Psoas muscle (tissue), 8 donors: ENCODE data around the gene APOBEC3B. TPM values are rescaled to one million over a fixed set of nuclear protein-coding genes. Genes with fewer than 3 reads are reported as not detected.
A peak's percentile ranks its signal among the peaks of the same experiment; 100 is the strongest.
"Not testable (repeated sequence)": the region's sequence is repeated elsewhere in the genome, so short reads cannot be mapped to it uniquely, and the experiment has no call there.

Experiments
- ATAC-seq, 4 donors: fragments of 200-7000 bp; cut with Tn5 transposase; one replicate each; pipeline ENCODE4 v1.9.1; 2020; ENCODE audit warnings: moderate library complexity in 3 of 4, mild to moderate bottlenecking in 2 of 4
- DNase-seq, 2 donors: peaks; one replicate each; pipeline ENCODE4 v3.0.0-alpha.2; 2020
- H3K27ac ChIP-seq: fragments of 200-600 bp; one replicate; pipeline ENCODE4 v1.8.0; 2022
- H3K27me3 ChIP-seq, 3 donors: fragments of 200-600 bp in 1 of 3; one replicate each; pipeline versions ENCODE4 v1.6.1 to v1.8.0; 2013 to 2022; ENCODE audit warnings: low read length in 2 of 3, mild to moderate bottlenecking in 2 of 3, moderate library complexity in 1 of 3; ENCODE audit not compliant: insufficient read depth in 3 of 3
- H3K36me3 ChIP-seq, 2 donors: fragments of 200-600 bp in 1 of 2; one replicate each; pipeline versions ENCODE4 v1.6.1 to v1.8.0; 2013 to 2022; ENCODE audit warnings: low read depth in 1 of 2, mild to moderate bottlenecking in 1 of 2, moderate library complexity in 1 of 2; ENCODE audit not compliant: insufficient read depth in 1 of 2
- H3K4me1 ChIP-seq: fragments of 200-600 bp; one replicate; pipeline ENCODE4 v1.8.0; 2022
- H3K4me3 ChIP-seq: fragments of 200-600 bp; one replicate; pipeline ENCODE4 v1.8.0; 2022; ENCODE audit warnings: mild to moderate bottlenecking
- H3K9me3 ChIP-seq: fragments of 200-600 bp; one replicate; pipeline ENCODE4 v1.8.0; 2022
- WGBS, 3 donors: extraction: QIAGEN DNeasy Blood & Tissue Kit; methylation state at CpG; one replicate each; pipeline versions ENCODE4 v1.1.6 to v1.1.7; 2013; 5-methylcytosine and 5-hydroxymethylcytosine counted together
- intact Hi-C, 2 donors: fragments of 100-400 bp; cut with DNase I; formaldehyde crosslinking; loops; one replicate each; pipeline versions ENCODE4 v1.11.0 to v1.14.2; 2022
- polyA plus RNA-seq, 3 donors: library from polyadenylated mRNA; stranded (reverse); fragments of 200-250 nt; gene quantifications; one replicate each; pipeline ENCODE4 v1.2.3, GENCODE V29; 2013
- total RNA-seq, 4 donors: library from RNA; stranded (reverse); fragmentation: NEBNext Ultra II Directional in 2 of 4; extraction: Animal tissue kit (Norgen Biotek cat#: 25700) in 2 of 4; gene quantifications; one replicate each; pipeline versions ENCODE4 v1.2.1 to v1.2.4, GENCODE V29; 2021 to 2023
- TF ChIP-seq, protein P1 (sequence below): fragments of 200-600 bp; IDR thresholded peaks from one replicate; pipeline ENCODE4 v1.8.0; 2022; ENCODE audit warnings: antibody characterized with exemption
- donor health status: healthy with polysubstance abuse.
- donor health status: DM: no; HTN: no; CAD: no; lungs with moderate emphysema.
- donor health status: Bipolar disorder and iron deficiency.
- donor health status: healthy.
- donor health status: DM: yes; HTN: yes; CAD: no.
- donor health status: DM: no; HTN: no; CAD: no.
- donor health status: DM: no; HTN: no; CAD: no.
- donor health status: DM: yes; HTN: yes; CAD: no.

Gene APOBEC3B
- total and polyA plus RNA-seq, 7 donors, result 0.15 to 0.59 (median 0.30) TPM; not detected in 2

- no peak for ATAC-seq
Measured at GRCh38 chr22:38974170-38974825, 7.8 kb upstream of the APOBEC3B start.

GRCh38 chr22:38974826-38975175 lies 7.3 kb upstream of the APOBEC3B start:
- no peaks in the 10 kb centered on the region for H3K9me3 ChIP-seq
- H3K36me3 ChIP-seq, result no peaks in the 10 kb centered on the region
- no peak overlapping the region for H3K27ac ChIP-seq
- no peak for ATAC-seq
- intact Hi-C loops, result no loop called here
- no peak overlapping the region for H3K4me3 ChIP-seq
- H3K27me3 ChIP-seq, result no peaks in the 10 kb centered on the region
- TF ChIP-seq, protein P1, sequence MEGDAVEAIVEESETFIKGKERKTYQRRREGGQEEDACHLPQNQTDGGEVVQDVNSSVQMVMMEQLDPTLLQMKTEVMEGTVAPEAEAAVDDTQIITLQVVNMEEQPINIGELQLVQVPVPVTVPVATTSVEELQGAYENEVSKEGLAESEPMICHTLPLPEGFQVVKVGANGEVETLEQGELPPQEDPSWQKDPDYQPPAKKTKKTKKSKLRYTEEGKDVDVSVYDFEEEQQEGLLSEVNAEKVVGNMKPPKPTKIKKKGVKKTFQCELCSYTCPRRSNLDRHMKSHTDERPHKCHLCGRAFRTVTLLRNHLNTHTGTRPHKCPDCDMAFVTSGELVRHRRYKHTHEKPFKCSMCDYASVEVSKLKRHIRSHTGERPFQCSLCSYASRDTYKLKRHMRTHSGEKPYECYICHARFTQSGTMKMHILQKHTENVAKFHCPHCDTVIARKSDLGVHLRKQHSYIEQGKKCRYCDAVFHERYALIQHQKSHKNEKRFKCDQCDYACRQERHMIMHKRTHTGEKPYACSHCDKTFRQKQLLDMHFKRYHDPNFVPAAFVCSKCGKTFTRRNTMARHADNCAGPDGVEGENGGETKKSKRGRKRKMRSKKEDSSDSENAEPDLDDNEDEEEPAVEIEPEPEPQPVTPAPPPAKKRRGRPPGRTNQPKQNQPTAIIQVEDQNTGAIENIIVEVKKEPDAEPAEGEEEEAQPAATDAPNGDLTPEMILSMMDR, result no peak
- no peak for DNase-seq
- WGBS, 3 donors, result 80 to 82% (median 82%) methylated on average over 7 of the region's 7 CpGs
- no peaks in the 10 kb centered on the region for H3K4me1 ChIP-seq

More at GRCh38 chr22:38974170-38974825, 7.8 kb upstream of the APOBEC3B start:
- TF ChIP-seq, protein P1, result no peak
- Histone ChIP-seq H3K9me3 (no peaks in the 10 kb centered on the region), H3K27me3 (peaks cover 0 to 3% (median 0%) of the 10 kb centered on the region in 3 donors), H3K36me3 (no peaks in the 10 kb centered on the region), H3K4me1 (no peaks in the 10 kb centered on the region), H3K4me3 (no peak overlapping the region), H3K27ac (no peak overlapping the region)
- 70 to 82% (median 75%) methylated on average over 17 to 18 of the region's 18 CpGs for WGBS, 3 donors
- intact Hi-C loops, result no loop called here
- peak in 1 of 2 donors; percentile 30 for DNase-seq

GRCh38 chr22:38977289-38977688 lies 4.9 kb upstream of the APOBEC3B start:
- ATAC-seq, H3K36me3 ChIP-seq, H3K4me1 ChIP-seq, H3K9me3 ChIP-seq, H3K4me3 ChIP-seq, H3K27me3 ChIP-seq, H3K27ac ChIP-seq, intact Hi-C loops: not testable (repeated sequence)
- DNase-seq, result peak in 1 of 2 donors; percentile 7
- WGBS, 3 donors, result 79 to 98% (median 96%) methylated on average over 4 of the region's 4 CpGs

GRCh38 chr22:38980587-38980986 lies 1.6 kb upstream of the APOBEC3B start:
- peak in 1 of 2 donors; percentile 6 for DNase-seq
- H3K27ac ChIP-seq, H3K27me3 ChIP-seq, H3K9me3 ChIP-seq, intact Hi-C loops, H3K36me3 ChIP-seq, H3K4me3 ChIP-seq, H3K4me1 ChIP-seq, ATAC-seq: not testable (repeated sequence)
- 74 to 78% (median 74%) methylated on average over 10 of the region's 10 CpGs for WGBS, 3 donors

DNA sequence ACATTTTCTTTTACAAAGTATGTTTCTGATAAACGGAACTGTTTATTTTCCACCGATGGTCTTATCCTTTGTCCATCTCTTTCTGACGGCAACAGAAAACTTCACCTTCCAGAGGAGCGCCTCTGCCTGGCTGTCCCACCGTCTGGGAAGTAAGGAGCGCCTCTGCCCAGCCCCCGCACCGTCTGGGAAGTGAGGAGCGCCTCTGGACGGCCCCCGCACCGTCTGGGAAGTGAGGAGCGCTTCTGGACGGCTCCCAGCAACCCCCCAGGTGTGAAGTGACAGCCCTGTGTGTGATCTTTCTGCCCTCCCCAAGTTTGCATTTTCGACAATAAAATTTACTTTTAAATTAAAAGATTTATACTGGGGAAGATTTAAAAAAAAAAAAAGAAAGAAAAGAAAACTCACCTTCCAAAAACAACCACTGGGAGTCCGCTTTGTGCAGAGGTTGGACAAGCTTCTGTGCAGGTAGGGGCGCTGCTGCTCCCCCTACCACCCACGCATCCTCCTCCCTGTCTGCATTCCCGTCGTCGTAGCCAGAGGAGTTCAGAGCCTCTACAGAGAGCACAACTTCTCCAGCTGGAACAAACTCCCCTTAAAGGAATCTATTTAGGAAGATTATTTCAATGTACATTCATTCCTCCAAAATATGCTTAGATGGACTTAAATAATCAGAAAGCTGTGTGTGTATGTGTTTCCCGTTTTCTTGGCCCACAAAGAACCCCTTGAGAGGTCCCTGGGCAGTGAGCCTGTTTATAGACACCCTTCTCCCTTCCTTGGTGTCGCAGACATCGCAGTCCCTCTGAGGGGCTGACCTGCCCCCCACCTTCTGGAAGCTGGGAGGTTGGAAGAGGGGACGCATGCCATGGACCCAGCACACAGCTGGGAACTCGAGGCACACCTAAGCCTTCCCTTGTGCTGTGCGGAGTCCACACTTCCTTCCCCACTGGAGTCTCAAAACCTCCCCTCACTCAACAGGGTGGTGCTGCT lies 849 bp upstream of the APOBEC3B start:
- H3K4me1 ChIP-seq, result no peaks in the 10 kb centered on the region
- TF ChIP-seq, protein P1, result no peak
- peak; percentile 16 to 66 (median 40) for ATAC-seq
- no peak overlapping the region for H3K27ac ChIP-seq
- no peaks in the 10 kb centered on the region for H3K9me3 ChIP-seq
- no peaks in the 10 kb centered on the region for H3K27me3 ChIP-seq
- WGBS, 3 donors, result 22 to 31% (median 27%) methylated on average over 27 of the region's 27 CpGs
- H3K36me3 ChIP-seq, result no peaks in the 10 kb centered on the region
- intact Hi-C loops, result no loop called here
- H3K4me3 ChIP-seq, result peak overlapping the region; percentile 56
- peak in 1 of 2 donors; percentile 48 for DNase-seq
